PC-3 (cell line): ENCODE results near the gene MRTFA. TPM values are rescaled to one million over a fixed set of nuclear protein-coding genes. Genes with fewer than 3 reads are reported as not detected.

Experiments
- ATAC-seq: fragments of 200-7000 bp; cut with Tn5 transposase; 2 replicates; pipeline ENCODE4 v1.9.1; 2020; ENCODE audit warnings: mild to moderate bottlenecking, moderate library complexity
- BruUV-seq: library from RNA; stranded (reverse); fragments of 400-500 nt; replicated peaks from 2 replicates; lab custom pipeline; 2021; lab: Mats Ljungman, UMichigan
- CTCF ChIA-PET: fragments of 300-600 bp; sonication (Branson Sonifier 250); formaldehyde crosslinking; loops from one replicate; lab custom pipeline; 2022; ENCODE audit warnings: antibody characterized with exemption; lab: Charles Lee
- POLR2A ChIA-PET: fragments of 300-600 bp; sonication (Branson Sonifier 250); formaldehyde crosslinking; loops from one replicate; lab custom pipeline; 2022; ENCODE audit warnings: antibody characterized with exemption; ENCODE audit not compliant: unreplicated experiment; lab: Charles Lee
- DNase-seq: peaks from one replicate; pipeline ENCODE4 v3.0.0-alpha.2; 2015
- H2AFZ ChIP-seq: fragments of 300-600 bp; sonication (generic); 2 replicates; pipeline ENCODE4 v1.6.0; 2016; ENCODE audit warnings: antibody characterized with exemption, low read length
- H3F3A ChIP-seq: fragments of 300-600 bp; sonication (generic); one replicate; pipeline ENCODE4 v1.6.0; 2017; ENCODE audit warnings: antibody characterized with exemption, low read length, control low read depth, mild to moderate bottlenecking; ENCODE audit not compliant: unreplicated experiment
- H3K27ac ChIP-seq: fragments of 300-600 bp; sonication (generic); 2 replicates; pipeline ENCODE4 v1.5.1; 2016; ENCODE audit warnings: mild to moderate bottlenecking, low read length
- H3K27me3 ChIP-seq: fragments of 300-600 bp; sonication (generic); 2 replicates; pipeline ENCODE4 v1.6.1; 2016; ENCODE audit warnings: low read length, mixed read lengths
- H3K36me3 ChIP-seq: fragments of 300-600 bp; sonication (generic); 2 replicates; pipeline ENCODE4 v1.6.1; 2016; ENCODE audit warnings: low read depth, mixed run types, low read length, mixed read lengths
- H3K4me1 ChIP-seq: fragments of 300-600 bp; sonication (generic); 2 replicates; pipeline ENCODE4 v1.5.1; 2016; ENCODE audit warnings: low read length; ENCODE audit not compliant: insufficient read depth
- H3K4me2 ChIP-seq: fragments of 300-600 bp; sonication (generic); 2 replicates; pipeline ENCODE4 v1.6.0; 2016; ENCODE audit warnings: low read length
- H3K4me3 ChIP-seq: fragments of 300-600 bp; sonication (generic); 2 replicates; pipeline ENCODE4 v1.5.1; 2016; ENCODE audit warnings: mild to moderate bottlenecking, low read length, mixed read lengths
- H3K79me2 ChIP-seq: fragments of 300-600 bp; sonication (generic); 2 replicates; pipeline ENCODE4 v1.6.1; 2017; ENCODE audit warnings: low read length, mixed read lengths
- H3K9ac ChIP-seq: fragments of 300-600 bp; sonication (generic); 2 replicates; pipeline ENCODE4 v1.6.0; 2016; ENCODE audit warnings: mild to moderate bottlenecking, low read length
- H3K9me2 ChIP-seq: fragments of 300-600 bp; sonication (generic); replicated peaks from 2 replicates; pipeline ENCODE4 v1.6.1; 2016; ENCODE audit warnings: mixed run types, low read length, mixed read lengths
- H3K9me3 ChIP-seq: fragments of 300-600 bp; sonication (generic); 2 replicates; pipeline ENCODE4 v1.6.1; 2016; ENCODE audit warnings: low read length, mixed read lengths
- H4K20me1 ChIP-seq: fragments of 300-600 bp; sonication (generic); 2 replicates; pipeline ENCODE4 v1.6.1; 2016; ENCODE audit warnings: low read length, mixed read lengths
- CTCF ChIP-seq: fragments of 300-600 bp; sonication (generic); conservative IDR thresholded peaks from 2 replicates; pipeline ENCODE4 v1.5.1; 2017; ENCODE audit warnings: antibody characterized with exemption, low read depth, mild to moderate bottlenecking, low read length
- EZH2 ChIP-seq: fragments of 300-600 bp; sonication (generic); IDR thresholded peaks from one replicate; pipeline ENCODE4 v1.6.1; 2017; ENCODE audit warnings: antibody characterized with exemption, mild to moderate bottlenecking, low read length; ENCODE audit not compliant: unreplicated experiment
- EZH2phosphoT487 ChIP-seq: fragments of 300-600 bp; sonication (generic); IDR thresholded peaks from 2 replicates; pipeline ENCODE4 v1.6.1; 2018; ENCODE audit warnings: mild to moderate bottlenecking, antibody characterized with exemption, low read length, borderline replicate concordance
- intact Hi-C: fragments of 100-400 bp; cut with micrococcal nuclease; formaldehyde crosslinking; loops from 2 replicates; pipeline ENCODE4 v1.9.0; 2023
- total RNA-seq: library from RNA; depleted of rRNA; stranded (reverse); fragments of >200 nt; gene quantifications from 2 replicates; pipeline ENCODE4 v1.2.3, GENCODE V29; 2014

Gene MRTFA
- total RNA-seq, 1 experiment from 2014 or later, result 32.6 TPM

- no peak overlapping the region for H3K9ac ChIP-seq
- DNase-seq, result no peak
- POLR2A ChIA-PET, result no interaction called here
These were observed 229.3 kb downstream of the MRTFA start for GRCh38 chr22:40407021-40407761.

DNA sequence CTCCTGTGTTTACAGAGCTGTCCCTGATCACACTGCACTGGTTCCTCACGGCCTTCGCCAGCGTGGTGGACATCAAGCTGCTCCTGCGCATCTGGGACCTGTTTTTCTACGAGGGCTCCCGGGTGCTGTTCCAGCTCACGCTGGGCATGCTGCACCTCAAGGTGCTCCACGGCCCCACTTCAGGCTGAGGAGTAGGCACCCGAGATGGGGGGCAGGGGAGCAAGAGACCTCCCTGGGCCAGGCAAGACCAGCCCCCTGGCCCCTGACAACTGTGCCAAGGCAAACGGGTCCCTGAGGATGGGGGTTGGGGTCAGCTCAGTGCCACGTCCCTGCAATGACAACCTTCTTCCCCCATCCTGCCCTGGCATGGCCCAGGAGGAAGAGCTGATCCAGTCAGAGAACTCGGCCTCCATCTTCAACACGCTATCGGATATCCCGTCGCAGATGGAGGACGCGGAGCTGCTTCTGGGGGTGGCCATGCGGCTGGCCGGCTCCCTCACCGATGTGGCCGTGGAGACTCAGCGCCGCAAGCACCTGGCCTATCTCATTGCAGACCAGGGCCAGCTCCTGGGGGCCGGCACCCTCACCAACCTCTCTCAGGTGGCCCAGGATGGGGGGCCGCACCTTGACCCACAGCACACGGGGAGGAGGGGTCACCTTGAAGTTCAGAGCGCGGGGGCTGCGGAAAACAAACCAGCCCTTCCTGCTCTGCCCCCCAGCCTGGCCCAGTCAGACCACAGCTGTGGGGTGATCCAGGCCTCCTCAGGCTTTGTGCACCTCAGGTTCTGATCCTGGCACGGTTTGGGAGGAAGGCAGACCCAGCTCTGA is 230.2 kb downstream of the MRTFA start:
- H3K9ac ChIP-seq, result no peak overlapping the region
- no peak overlapping the region for H3K4me3 ChIP-seq
- no TSS peak for BruUV-seq
- TF ChIP-seq CTCF, result no peak
- TF ChIP-seq EZH2, result no peak
- TF ChIP-seq EZH2phosphoT487, result no peak
- POLR2A ChIA-PET, result no interaction called here
- no peak overlapping the region for H3K4me2 ChIP-seq
- no peaks in the 10 kb centered on the region for H3K27me3 ChIP-seq
- H3K27ac ChIP-seq, result no peak overlapping the region
- no peaks in the 10 kb centered on the region for H3K9me2 ChIP-seq
- CTCF ChIA-PET, result no interaction called here
- no peak for DNase-seq
- H3K36me3 ChIP-seq, result peaks cover 8% of the 10 kb centered on the region; the same call in 1 of the 2 replicates
- H4K20me1 ChIP-seq, result no peaks in the 10 kb centered on the region
- no peaks in the 10 kb centered on the region for H3K79me2 ChIP-seq
- peaks cover 10% of the 10 kb centered on the region for H3K4me1 ChIP-seq
- intact Hi-C loops, result no loop called here
- H3F3A ChIP-seq, result no peaks in the 10 kb centered on the region
- no peak for ATAC-seq
- H3K9me3 ChIP-seq, result no peaks in the 10 kb centered on the region
- no peak overlapping the region for H2AFZ ChIP-seq

More at GRCh38 chr22:40407021-40407761, 229.3 kb downstream of the MRTFA start:
- H3K4me1 ChIP-seq, result peaks cover 10% of the 10 kb centered on the region
- intact Hi-C loops, result no loop called here
- H3K4me2 ChIP-seq, result no peak overlapping the region
- TF ChIP-seq EZH2phosphoT487 (no peak), EZH2 (no peak), CTCF (no peak)
- no peaks in the 10 kb centered on the region for H3K27me3 ChIP-seq
- no peak overlapping the region for H3K27ac ChIP-seq
- no peaks in the 10 kb centered on the region for H4K20me1 ChIP-seq
- CTCF ChIA-PET, result no interaction called here
- H3K79me2 ChIP-seq, result no peaks in the 10 kb centered on the region
- peaks cover 10% of the 10 kb centered on the region; the same call in 1 of the 2 replicates for H3K36me3 ChIP-seq
- BruUV-seq, result no TSS peak
- H3K9me3 ChIP-seq, result no peaks in the 10 kb centered on the region
- ATAC-seq, result no peak
- H3F3A ChIP-seq, result no peaks in the 10 kb centered on the region
- no peak overlapping the region for H2AFZ ChIP-seq
- no peak overlapping the region for H3K4me3 ChIP-seq
- H3K9me2 ChIP-seq, result no peaks in the 10 kb centered on the region
